GM23338 (cell line): ENCODE data around the gene PKD2L1. TPM values are rescaled to one million over a fixed set of nuclear protein-coding genes. Genes with fewer than 3 reads are reported as not detected.

ENCODE experiments used
- ATAC-seq: fragments of 200-7000 bp; cut with Tn5 transposase; 3 replicates; pipeline ENCODE4 v1.9.1; 2020
- DNase-seq: peaks from one replicate; pipeline ENCODE4 v3.0.0-alpha.2; 2015; ENCODE audit warnings: low spot score
- H2AFZ ChIP-seq: fragments of 200-600 bp; sonication (generic); 2 replicates; pipeline ENCODE4 v1.8.0; 2016; ENCODE audit warnings: antibody characterized with exemption, mild to moderate bottlenecking, moderate library complexity
- H3F3A ChIP-seq: fragments of 200-600 bp; sonication (generic); replicated peaks from 2 replicates; pipeline ENCODE4 v1.8.0; 2017; ENCODE audit warnings: antibody characterized with exemption, mixed run types, low read depth
- H3K27ac ChIP-seq: fragments of 200-600 bp; sonication (generic); 2 replicates; pipeline ENCODE4 v1.6.1; 2016; ENCODE audit warnings: low read depth
- H3K27me3 ChIP-seq: fragments of 200-600 bp; sonication (generic); 2 replicates; pipeline ENCODE4 v1.8.0; 2016; ENCODE audit warnings: mild to moderate bottlenecking, mixed run types, moderate library complexity; ENCODE audit not compliant: insufficient read depth
- H3K36me3 ChIP-seq: fragments of 200-600 bp; sonication (generic); 2 replicates; pipeline ENCODE4 v1.8.0; 2016; ENCODE audit warnings: mild to moderate bottlenecking; ENCODE audit not compliant: insufficient read depth
- H3K4me1 ChIP-seq: fragments of 200-600 bp; sonication (generic); 2 replicates; pipeline ENCODE4 v1.8.0; 2016; ENCODE audit warnings: mild to moderate bottlenecking, moderate library complexity; ENCODE audit not compliant: insufficient read depth
- H3K4me2 ChIP-seq: fragments of 200-600 bp; sonication (generic); 2 replicates; pipeline ENCODE4 v1.7.1; 2017; ENCODE audit warnings: mixed run types
- H3K4me3 ChIP-seq: fragments of 200-600 bp; sonication (generic); 2 replicates; pipeline ENCODE4 v1.6.1; 2016; ENCODE audit warnings: mixed run types
- H3K79me2 ChIP-seq: fragments of 200-600 bp; sonication (generic); replicated peaks from 2 replicates; pipeline ENCODE4 v1.8.0; 2017; ENCODE audit warnings: mild to moderate bottlenecking; ENCODE audit not compliant: insufficient read depth
- H3K9me2 ChIP-seq: fragments of 200-600 bp; sonication (generic); 2 replicates; pipeline ENCODE4 v1.8.0; 2017; ENCODE audit not compliant: insufficient read depth
- H4K20me1 ChIP-seq: fragments of 200-600 bp; sonication (generic); replicated peaks from 2 replicates; pipeline ENCODE4 v1.8.0; 2017; ENCODE audit warnings: mild to moderate bottlenecking; ENCODE audit not compliant: insufficient read depth
- H3K27ac Mint-ChIP-seq: 2 replicates; pipeline ENCODE4 v1.8.0; 2020; ENCODE audit warnings: inconsistent platforms, mild to moderate bottlenecking, moderate library complexity, mixed read lengths
- H3K27me3 Mint-ChIP-seq: 3 replicates; pipeline ENCODE4 v1.8.0; 2022; ENCODE audit warnings: low read depth, mild to moderate bottlenecking, moderate library complexity, mixed read lengths, inconsistent platforms; ENCODE audit not compliant: insufficient read depth, poor library complexity
- H3K36me3 Mint-ChIP-seq: 3 replicates; pipeline ENCODE4 v1.8.0; 2021; ENCODE audit warnings: low read depth, mild to moderate bottlenecking, inconsistent platforms, moderate library complexity, mixed read lengths
- H3K4me1 Mint-ChIP-seq: 3 replicates; pipeline ENCODE4 v1.8.0; 2020; ENCODE audit warnings: mild to moderate bottlenecking, inconsistent platforms, mixed read lengths
- H3K4me3 Mint-ChIP-seq: 3 replicates; pipeline ENCODE4 v1.8.0; 2021; ENCODE audit warnings: moderate library complexity, mild to moderate bottlenecking, inconsistent platforms, mixed read lengths
- H3K9me3 Mint-ChIP-seq: 3 replicates; pipeline ENCODE4 v1.8.0; 2020; ENCODE audit warnings: moderate library complexity, mild to moderate bottlenecking, inconsistent platforms, mixed read lengths
- CREB1 ChIP-seq: fragments of 250-450 bp; sonication (Bioruptor Pico); IDR thresholded peaks from 2 replicates; pipeline ENCODE4 v1.5.0; 2020; ENCODE audit warnings: low read depth, mild to moderate bottlenecking, moderate library complexity
- CTCF ChIP-seq, 2 experiments: fragments of 200-600 bp in 1 of 2; sonication (generic) in 1 of 2; conservative IDR thresholded peaks; 2 replicates each; pipeline versions ENCODE4 v1.5.1 to v1.6.1; 2016 to 2017; ENCODE audit warnings: antibody characterized with exemption in 2 of 2, low read depth in 2 of 2, mild to moderate bottlenecking in 2 of 2, moderate library complexity in 1 of 2
- ETS1 ChIP-seq: IDR thresholded peaks from 2 replicates; pipeline ENCODE4 v1.6.1; 2016; ENCODE audit warnings: antibody characterized with exemption
- EZH2 ChIP-seq: fragments of 200-600 bp; sonication (generic); IDR thresholded peaks from one replicate; pipeline ENCODE4 v1.8.0; 2017; ENCODE audit warnings: antibody characterized with exemption, mild to moderate bottlenecking, low read depth; ENCODE audit not compliant: unreplicated experiment
- EZH2phosphoT487 ChIP-seq: fragments of 200-600 bp; sonication (generic); IDR thresholded peaks from one replicate; pipeline ENCODE4 v1.8.1; 2018; ENCODE audit warnings: antibody characterized with exemption; ENCODE audit not compliant: unreplicated experiment
- JUNB ChIP-seq: IDR thresholded peaks from one replicate; pipeline ENCODE4 v1.6.1; 2016; ENCODE audit warnings: antibody characterized with exemption; ENCODE audit not compliant: unreplicated experiment
- NANOG ChIP-seq: IDR thresholded peaks from 2 replicates; pipeline ENCODE4 v1.6.1; 2016; ENCODE audit warnings: antibody characterized with exemption, borderline replicate concordance
- POLR2AphosphoS5 ChIP-seq: IDR thresholded peaks from 2 replicates; pipeline ENCODE4 v1.6.1; 2016; ENCODE audit warnings: antibody characterized with exemption, low read depth
- REST ChIP-seq: IDR thresholded peaks from one replicate; pipeline ENCODE4 v1.6.1; 2018; ENCODE audit warnings: antibody characterized with exemption; ENCODE audit not compliant: unreplicated experiment
- STAT1 ChIP-seq: IDR thresholded peaks from one replicate; pipeline ENCODE4 v1.6.1; 2016; ENCODE audit warnings: antibody characterized with exemption; ENCODE audit not compliant: unreplicated experiment
- ZNF114 ChIP-seq: fragments of 250-450 bp; sonication (Bioruptor Pico); IDR thresholded peaks from 2 replicates; pipeline ENCODE4 v1.5.0; 2020; ENCODE audit warnings: mild to moderate bottlenecking, moderate library complexity
- ZNF331 ChIP-seq: fragments of 250-450 bp; sonication (Bioruptor Pico); IDR thresholded peaks from 2 replicates; pipeline ENCODE4 v1.5.0; 2020; ENCODE audit warnings: low read depth, mild to moderate bottlenecking, moderate library complexity
- ZNF462 ChIP-seq: fragments of 250-450 bp; sonication (Bioruptor Pico); IDR thresholded peaks from 2 replicates; pipeline ENCODE4 v1.5.0; 2020; ENCODE audit warnings: mild to moderate bottlenecking, moderate library complexity
- polyA plus RNA-seq: library from polyadenylated mRNA; unstranded; fragments of >200 nt; fragmentation: Nextera tagmentation; extraction: Ambion mirVana; gene quantifications from 2 replicates; pipeline ENCODE4 v1.2.1, GENCODE V29; 2016
- total RNA-seq: library from RNA; depleted of rRNA; stranded (reverse); fragments of >200 nt; shearing (Covaris generic); gene quantifications from 2 replicates; pipeline ENCODE4 v1.2.3, GENCODE V29; 2014

The PKD2L1 gene
- total and polyA plus RNA-seq, 2 experiments from 2014 or later: not detected

- Histone ChIP-seq H3K79me2 (peaks cover 93% of the 10 kb centered on the region), H3K4me2 (peak overlapping the region; percentile 99), H3K4me1 (peaks cover 58% of the 10 kb centered on the region), H3K27me3 (no peaks in the 10 kb centered on the region), H3K4me3 (peak overlapping the region; percentile 100), H3K27ac (peak overlapping the region; percentile 63; the same call in 1 of the 2 replicates), H2AFZ (no peak overlapping the region), H3F3A (peaks cover 56% of the 10 kb centered on the region), H4K20me1 (peaks cover 77% of the 10 kb centered on the region), H3K9me2 (no peaks in the 10 kb centered on the region), H3K36me3 (peaks cover 80% of the 10 kb centered on the region)
- ATAC-seq (no peak), DNase-seq (no peak)
- Mint-ChIP-seq H3K4me3 (peak overlapping the region; percentile 92), H3K27me3 (peaks cover 14% of the 10 kb centered on the region), H3K9me3 (no peaks in the 10 kb centered on the region), H3K36me3 (peaks cover 85% of the 10 kb centered on the region), H3K4me1 (peaks cover 58% of the 10 kb centered on the region), H3K27ac (peak overlapping the region; percentile 61)
- no peak for TF ChIP-seq ZNF331 (CRISPR knock-in tag)
- TF ChIP-seq NANOG: no peak
- TF ChIP-seq STAT1: no peak
- no peak for TF ChIP-seq ZNF114 (CRISPR knock-in tag)
- TF ChIP-seq ETS1: no peak
- TF ChIP-seq CREB1 (CRISPR knock-in tag): no peak
- TF ChIP-seq POLR2AphosphoS5: no peak
- TF ChIP-seq EZH2phosphoT487: no peak
- no peak for TF ChIP-seq ZNF462 (CRISPR knock-in tag)
- no peak for TF ChIP-seq REST
- no peak for TF ChIP-seq JUNB
- no peak for TF ChIP-seq EZH2
- no peak for TF ChIP-seq CTCF (conservative IDR thresholded peaks at IDR 0.05; ENCODE audit: low read depth in 2 of 2)
Observed at GRCh38 chr10:100350914-100351485, 21.0 kb upstream of the PKD2L1 start.
